Vagina (tissue), 2 donors: Measurements from ENCODE around the gene GSG1L. TPM values are rescaled to one million over a fixed set of nuclear protein-coding genes. Genes with fewer than 3 reads are reported as not detected.

Experiments used
- DNase-seq, 2 donors: peaks; one replicate each; pipeline ENCODE4 v3.0.0-alpha.2; 2017; ENCODE audit errors: extremely low spot score in 2 of 2
- H3K27ac ChIP-seq: fragments of 200-600 bp; sonication (generic); one replicate; pipeline ENCODE4 v1.5.1; 2019
- H3K27me3 ChIP-seq: fragments of 200-600 bp; sonication (generic); one replicate; pipeline ENCODE4 v1.5.1; 2019
- H3K36me3 ChIP-seq, 2 donors: fragments of 200-600 bp; sonication (generic); one replicate each; pipeline ENCODE4 v1.5.1; 2017 to 2019
- H3K4me1 ChIP-seq: fragments of 200-600 bp; sonication (generic); one replicate; pipeline ENCODE4 v1.5.1; 2019
- H3K4me3 ChIP-seq, 2 donors: fragments of 200-600 bp; sonication (generic); 1 replicate in 1 of 2; 2 replicates in 1 of 2; pipeline ENCODE4 v1.5.1; 2016 to 2019
- H3K9me3 ChIP-seq: fragments of 200-600 bp; sonication (generic); one replicate; pipeline ENCODE4 v1.5.1; 2019
- POLR2A ChIP-seq, 2 donors: fragments of 450-650 bp; IDR thresholded peaks; one replicate each; pipeline ENCODE4 v1.6.1; 2017; ENCODE audit warnings: antibody characterized with exemption in 2 of 2, mild to moderate bottlenecking in 2 of 2, moderate library complexity in 2 of 2
- POLR2AphosphoS5 ChIP-seq, 2 donors: sonication (generic); formaldehyde crosslinking; IDR thresholded peaks; one replicate each; pipeline ENCODE4 v1.9.0; 2017; ENCODE audit warnings: antibody characterized with exemption in 2 of 2, mild to moderate bottlenecking in 2 of 2, low read depth in 1 of 2; ENCODE audit not compliant: insufficient read depth in 1 of 2
- intact Hi-C: fragments of 100-400 bp; cut with DNase I; formaldehyde crosslinking; loops from one replicate; pipeline ENCODE4 v1.15.1; 2023
- total RNA-seq: library from RNA; depleted of rRNA; stranded (reverse); fragments of >200 nt; gene quantifications from one replicate; pipeline ENCODE4 v1.2.3, GENCODE V29; 2016
- TF ChIP-seq, protein P1 (sequence below), 3 experiments: fragments of 450-650 bp in 2 of 3; fragments of 200-600 bp in 1 of 3; sonication (generic) in 1 of 3; IDR thresholded peaks; one replicate each; pipeline ENCODE4 v1.5.1; 2017 to 2019; ENCODE audit warnings: antibody characterized with exemption in 3 of 3, mild to moderate bottlenecking in 2 of 3, moderate library complexity in 2 of 3

GSG1L gene
- total RNA-seq, 1 donor from 2014 or later, result not detected

- Histone ChIP-seq H3K27me3 (no peaks in the 10 kb centered on the region), H3K36me3 (no peaks in the 10 kb centered on the region), H3K9me3 (no peaks in the 10 kb centered on the region), H3K4me3 (no peak overlapping the region), H3K4me1 (no peaks in the 10 kb centered on the region), H3K27ac (no peak overlapping the region)
- intact Hi-C loops, result no loop called here
- TF ChIP-seq POLR2AphosphoS5 (IDR thresholded peaks at IDR 0.05; ENCODE audit: insufficient read depth in 1 of 2, low read depth in 1 of 2) (no peak), POLR2A (IDR thresholded peaks at IDR 0.05) (no peak)
- TF ChIP-seq, protein P1, sequence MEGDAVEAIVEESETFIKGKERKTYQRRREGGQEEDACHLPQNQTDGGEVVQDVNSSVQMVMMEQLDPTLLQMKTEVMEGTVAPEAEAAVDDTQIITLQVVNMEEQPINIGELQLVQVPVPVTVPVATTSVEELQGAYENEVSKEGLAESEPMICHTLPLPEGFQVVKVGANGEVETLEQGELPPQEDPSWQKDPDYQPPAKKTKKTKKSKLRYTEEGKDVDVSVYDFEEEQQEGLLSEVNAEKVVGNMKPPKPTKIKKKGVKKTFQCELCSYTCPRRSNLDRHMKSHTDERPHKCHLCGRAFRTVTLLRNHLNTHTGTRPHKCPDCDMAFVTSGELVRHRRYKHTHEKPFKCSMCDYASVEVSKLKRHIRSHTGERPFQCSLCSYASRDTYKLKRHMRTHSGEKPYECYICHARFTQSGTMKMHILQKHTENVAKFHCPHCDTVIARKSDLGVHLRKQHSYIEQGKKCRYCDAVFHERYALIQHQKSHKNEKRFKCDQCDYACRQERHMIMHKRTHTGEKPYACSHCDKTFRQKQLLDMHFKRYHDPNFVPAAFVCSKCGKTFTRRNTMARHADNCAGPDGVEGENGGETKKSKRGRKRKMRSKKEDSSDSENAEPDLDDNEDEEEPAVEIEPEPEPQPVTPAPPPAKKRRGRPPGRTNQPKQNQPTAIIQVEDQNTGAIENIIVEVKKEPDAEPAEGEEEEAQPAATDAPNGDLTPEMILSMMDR (IDR thresholded peaks at IDR 0.05), result no peak
- DNase-seq, result no peak
Measured at GRCh38 chr16:27790546-27791403, 272.7 kb downstream of the GSG1L start.

GRCh38 chr16:27789595-27790241 is 273.8 kb downstream of the GSG1L start:
- no peaks in the 10 kb centered on the region for H3K27me3 ChIP-seq
- no peak overlapping the region for H3K4me3 ChIP-seq
- no peaks in the 10 kb centered on the region for H3K9me3 ChIP-seq
- TF ChIP-seq, protein P1 (IDR thresholded peaks at IDR 0.05), result no peak
- TF ChIP-seq POLR2A (IDR thresholded peaks at IDR 0.05) (no peak), POLR2AphosphoS5 (IDR thresholded peaks at IDR 0.05; ENCODE audit: insufficient read depth in 1 of 2, low read depth in 1 of 2) (no peak)
- no peaks in the 10 kb centered on the region for H3K36me3 ChIP-seq
- no peak overlapping the region for H3K27ac ChIP-seq
- H3K4me1 ChIP-seq, result no peaks in the 10 kb centered on the region
- intact Hi-C loops, result no loop called here
- DNase-seq, result no peak

DNA sequence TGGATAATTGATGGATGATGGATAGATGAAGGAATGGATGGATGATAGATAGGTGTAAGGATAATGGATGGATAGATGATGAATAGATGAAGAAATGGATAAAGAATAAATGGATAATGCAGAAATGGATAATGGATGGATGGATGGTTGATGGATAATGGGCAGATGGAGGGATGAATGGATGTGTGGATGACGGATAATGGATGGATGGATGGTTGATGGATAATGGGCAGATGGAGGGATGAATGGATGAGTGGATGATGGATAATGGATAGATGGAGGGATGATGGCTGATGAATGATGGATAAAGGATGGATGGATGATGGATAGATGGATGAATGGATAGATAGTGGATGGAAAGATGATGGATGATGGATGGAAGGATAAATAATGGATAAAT is 274.4 kb downstream of the GSG1L start:
- Histone ChIP-seq H3K27me3 (no peaks in the 10 kb centered on the region), H3K4me3 (no peak overlapping the region), H3K27ac (no peak overlapping the region), H3K36me3 (no peaks in the 10 kb centered on the region), H3K4me1 (no peaks in the 10 kb centered on the region), H3K9me3 (no peaks in the 10 kb centered on the region)
- intact Hi-C loops, result no loop called here
- DNase-seq, result no peak
- TF ChIP-seq, protein P1 (IDR thresholded peaks at IDR 0.05), result no peak
- TF ChIP-seq POLR2A (IDR thresholded peaks at IDR 0.05), result no peak
- TF ChIP-seq POLR2AphosphoS5 (IDR thresholded peaks at IDR 0.05; ENCODE audit: insufficient read depth in 1 of 2, low read depth in 1 of 2), result no peak

DNA sequence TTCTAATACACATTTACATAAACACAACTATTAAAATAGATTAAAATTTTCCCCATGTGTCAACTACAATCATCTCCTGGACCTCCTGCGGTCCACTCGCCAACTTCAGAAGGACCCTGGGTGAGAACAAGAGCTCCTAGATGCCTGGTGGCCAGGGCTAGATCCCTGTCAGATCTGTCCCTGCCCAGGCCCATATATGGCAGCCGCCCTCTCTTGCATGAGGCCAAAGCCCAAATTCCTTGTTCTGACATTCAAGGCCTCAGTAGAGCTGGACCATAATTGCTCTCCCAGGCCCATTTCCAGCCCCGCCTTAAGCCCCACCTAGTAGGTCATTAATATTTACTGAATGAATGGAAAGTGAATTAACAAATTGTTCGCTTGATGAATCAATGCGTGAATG is 275.8 kb downstream of the GSG1L start:
- Histone ChIP-seq H3K27ac (no peak overlapping the region), H3K4me3 (no peak overlapping the region), H3K4me1 (no peaks in the 10 kb centered on the region), H3K9me3 (no peaks in the 10 kb centered on the region), H3K36me3 (no peaks in the 10 kb centered on the region), H3K27me3 (no peaks in the 10 kb centered on the region)
- TF ChIP-seq POLR2AphosphoS5 (IDR thresholded peaks at IDR 0.05; ENCODE audit: insufficient read depth in 1 of 2, low read depth in 1 of 2) (no peak), POLR2A (IDR thresholded peaks at IDR 0.05) (no peak)
- TF ChIP-seq, protein P1 (IDR thresholded peaks at IDR 0.05), result no peak
- intact Hi-C loops, result no loop called here
- DNase-seq, result no peak
